ENCODE data around the gene STK32C. TPM values are rescaled to one million over a fixed set of nuclear protein-coding genes. Genes with fewer than 3 reads are reported as not detected.

STK32C gene
- total RNA-seq, 4 donors from 2014 or later, result 5.0 to 8.9 (median 8.1) TPM

DNA sequence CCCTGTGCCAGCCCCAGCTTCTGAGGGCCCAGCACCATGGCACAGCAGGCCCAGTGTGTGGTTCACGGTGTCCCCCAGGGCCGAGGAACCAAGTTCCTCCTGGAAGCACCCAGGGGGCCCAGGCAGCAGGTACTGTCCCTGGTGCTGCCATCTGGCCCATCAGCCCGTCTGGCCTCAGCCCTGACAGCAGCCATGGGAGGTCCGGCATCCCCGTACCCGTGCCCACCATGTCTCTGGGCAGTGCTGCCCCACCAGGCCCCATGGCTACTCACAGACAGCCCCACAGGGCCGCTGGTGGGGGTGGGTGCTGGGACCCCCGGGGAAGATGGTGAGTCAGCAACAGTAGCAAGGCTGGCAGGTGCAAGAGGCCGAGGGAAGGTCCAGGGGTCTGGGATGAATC is 32.8 kb downstream of the STK32C start:
- TF ChIP-seq, protein P1, sequence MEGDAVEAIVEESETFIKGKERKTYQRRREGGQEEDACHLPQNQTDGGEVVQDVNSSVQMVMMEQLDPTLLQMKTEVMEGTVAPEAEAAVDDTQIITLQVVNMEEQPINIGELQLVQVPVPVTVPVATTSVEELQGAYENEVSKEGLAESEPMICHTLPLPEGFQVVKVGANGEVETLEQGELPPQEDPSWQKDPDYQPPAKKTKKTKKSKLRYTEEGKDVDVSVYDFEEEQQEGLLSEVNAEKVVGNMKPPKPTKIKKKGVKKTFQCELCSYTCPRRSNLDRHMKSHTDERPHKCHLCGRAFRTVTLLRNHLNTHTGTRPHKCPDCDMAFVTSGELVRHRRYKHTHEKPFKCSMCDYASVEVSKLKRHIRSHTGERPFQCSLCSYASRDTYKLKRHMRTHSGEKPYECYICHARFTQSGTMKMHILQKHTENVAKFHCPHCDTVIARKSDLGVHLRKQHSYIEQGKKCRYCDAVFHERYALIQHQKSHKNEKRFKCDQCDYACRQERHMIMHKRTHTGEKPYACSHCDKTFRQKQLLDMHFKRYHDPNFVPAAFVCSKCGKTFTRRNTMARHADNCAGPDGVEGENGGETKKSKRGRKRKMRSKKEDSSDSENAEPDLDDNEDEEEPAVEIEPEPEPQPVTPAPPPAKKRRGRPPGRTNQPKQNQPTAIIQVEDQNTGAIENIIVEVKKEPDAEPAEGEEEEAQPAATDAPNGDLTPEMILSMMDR (IDR thresholded peaks at IDR 0.05), result no peak
- DNase-seq (ENCODE audit: low spot score) (no peak), ATAC-seq (ENCODE audit: low FRiP score) (no peak)

DNA sequence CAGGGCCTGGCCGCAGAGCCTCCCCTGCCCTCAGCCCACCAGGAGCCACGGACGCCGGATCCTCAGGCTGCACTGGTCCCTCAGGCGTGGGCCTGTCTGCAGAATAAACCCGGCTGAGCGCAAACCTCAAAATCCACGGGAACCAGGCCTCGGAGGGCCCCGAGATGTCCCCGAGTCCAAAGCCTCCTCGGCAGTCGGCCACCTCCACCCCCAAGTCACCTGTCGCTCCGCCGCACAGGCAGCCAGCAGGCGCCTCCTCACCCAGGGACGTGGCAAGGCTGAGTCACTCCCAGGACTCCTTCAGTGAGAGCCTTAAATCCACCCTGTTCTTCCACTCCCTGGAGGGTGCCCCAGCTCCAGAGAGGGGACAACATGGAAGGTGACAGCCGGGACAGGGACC is 33.2 kb downstream of the STK32C start:
- TF ChIP-seq, protein P1 (IDR thresholded peaks at IDR 0.05), result no peak
- DNase-seq (ENCODE audit: low spot score), result no peak
- ATAC-seq (ENCODE audit: low FRiP score), result no peak

DNA sequence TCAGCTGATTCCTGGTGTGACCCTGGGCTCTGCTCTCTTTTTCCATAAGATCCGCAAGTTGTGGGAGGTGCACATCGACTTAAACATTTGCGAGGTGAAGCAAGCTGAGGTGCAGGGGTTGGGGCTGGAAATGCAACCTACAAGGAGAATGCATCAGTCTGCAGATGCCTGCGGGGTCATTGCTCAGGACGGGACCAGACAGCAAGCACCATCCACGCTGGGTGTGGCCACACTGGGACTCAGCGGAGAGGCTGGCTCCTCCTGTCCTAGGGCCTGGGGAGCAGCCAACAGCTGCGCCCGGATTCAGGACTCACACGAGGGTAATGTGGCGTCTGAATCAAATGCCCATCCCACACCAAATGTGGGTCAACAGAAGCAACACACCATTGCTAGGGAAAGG is 33.8 kb downstream of the STK32C start:
- TF ChIP-seq, protein P1 (IDR thresholded peaks at IDR 0.05), result no peak
- DNase-seq (ENCODE audit: low spot score) (no peak), ATAC-seq (ENCODE audit: low FRiP score) (no peak)

DNA sequence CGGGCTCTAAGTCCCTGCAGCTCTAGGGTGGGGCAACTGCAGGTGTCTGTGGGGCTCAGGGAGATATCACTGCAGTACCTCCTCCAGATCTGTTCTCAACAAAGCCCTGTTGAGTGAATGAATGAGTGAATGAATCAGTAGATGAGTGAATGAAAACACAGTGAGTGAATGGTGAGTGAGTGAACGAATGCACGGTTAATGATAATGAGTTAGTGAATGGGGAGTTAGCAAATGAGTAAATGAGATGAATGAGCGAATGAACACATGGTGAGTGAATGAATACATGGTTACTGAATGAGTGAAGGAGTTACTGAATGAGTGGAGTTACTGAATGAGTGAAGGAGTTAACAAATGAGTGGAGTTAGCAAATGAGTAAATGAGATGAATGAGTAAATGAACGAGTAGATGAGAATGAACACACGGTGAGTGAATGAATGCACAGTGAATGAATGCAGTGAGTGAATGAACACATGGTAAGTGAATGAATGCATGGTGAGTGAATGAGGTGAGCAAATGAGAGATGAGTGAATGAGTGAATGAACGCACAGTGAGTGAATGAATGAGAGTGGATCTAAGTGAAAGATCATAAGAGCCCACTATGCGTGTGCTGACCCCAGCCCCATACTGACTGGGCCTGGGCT is 34.3 kb downstream of the STK32C start:
- DNase-seq (ENCODE audit: low spot score), result no peak
- TF ChIP-seq, protein P1 (IDR thresholded peaks at IDR 0.05), result no peak
- no peak for ATAC-seq (ENCODE audit: low FRiP score)

DNA sequence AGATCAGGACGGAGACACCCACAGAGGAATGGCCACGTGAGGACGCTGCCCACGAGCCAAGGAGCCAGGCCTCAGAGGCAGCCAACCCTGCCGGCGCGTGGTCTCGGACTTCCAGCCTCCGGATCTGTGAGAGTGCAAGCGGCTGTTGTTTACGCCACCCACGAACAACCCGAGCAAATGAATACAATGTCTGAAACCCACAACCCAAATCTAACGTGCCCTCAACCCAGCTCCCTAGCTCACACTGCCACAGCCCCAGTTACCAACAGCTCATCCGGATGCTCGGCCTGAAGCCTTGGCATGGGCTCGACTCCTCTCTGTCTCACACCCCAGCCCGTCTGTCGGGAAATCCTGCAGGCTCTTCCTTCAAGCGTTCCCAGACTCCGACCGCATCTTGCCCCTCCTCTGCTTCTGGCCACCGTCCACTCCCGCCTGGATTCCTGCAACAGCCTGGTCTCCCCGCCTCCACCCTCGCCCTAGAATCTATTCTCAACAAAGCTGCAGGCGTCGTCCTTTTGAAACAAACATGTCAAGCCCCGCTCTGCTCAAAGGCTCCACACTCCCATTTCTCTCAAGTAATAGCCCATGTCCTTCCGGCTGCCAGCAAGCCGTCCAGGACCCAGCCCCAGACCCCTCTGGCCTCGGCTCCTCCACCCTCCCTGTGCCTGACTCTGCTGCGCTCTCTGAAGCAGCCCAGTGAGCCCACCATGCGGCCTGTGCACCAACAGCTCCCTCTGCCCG is 35.3 kb downstream of the STK32C start:
- peak; percentile 55 for ATAC-seq (ENCODE audit: low FRiP score)
- TF ChIP-seq, protein P1 (IDR thresholded peaks at IDR 0.05), result no peak
- no peak for DNase-seq (ENCODE audit: low spot score)

DNA sequence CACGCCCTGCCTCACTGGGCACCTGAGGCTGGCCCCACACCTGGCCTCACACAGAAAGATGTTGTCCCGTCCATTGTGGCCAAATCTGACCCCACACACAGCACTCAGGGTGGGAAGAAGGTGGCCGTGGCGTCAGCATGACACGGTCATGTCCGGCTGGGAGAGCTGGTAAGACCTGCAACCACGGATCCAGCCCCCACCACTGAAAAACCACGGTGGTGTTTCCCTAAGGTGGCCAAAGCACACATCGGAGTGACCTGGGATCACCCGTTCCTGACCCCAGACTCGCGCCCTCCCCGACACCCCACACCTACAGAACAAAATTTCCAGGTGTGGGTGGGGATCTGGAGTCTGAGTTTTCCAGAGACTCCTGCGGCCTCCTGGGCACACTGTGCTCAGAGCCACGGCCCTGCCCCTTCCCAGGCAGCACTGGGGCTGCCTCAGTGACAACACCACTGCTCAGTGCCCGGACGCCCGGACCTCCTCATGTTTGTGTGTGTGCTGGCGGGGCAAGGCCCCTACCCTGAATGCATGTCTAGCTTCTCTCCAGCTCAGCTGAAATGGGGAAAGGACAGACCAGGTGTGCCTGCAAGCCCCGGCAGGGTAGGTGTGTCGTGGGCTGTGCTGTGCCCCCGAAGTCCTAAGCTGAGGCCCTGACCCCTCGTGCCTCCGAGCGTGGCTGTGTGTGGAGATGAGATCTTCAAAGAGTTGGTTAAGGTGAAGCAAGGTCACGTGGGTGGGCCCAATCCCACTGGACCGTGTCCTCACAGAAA is 36.1 kb downstream of the STK32C start:
- TF ChIP-seq, protein P1 (IDR thresholded peaks at IDR 0.05), result no peak
- ATAC-seq (ENCODE audit: low FRiP score) (no peak), DNase-seq (ENCODE audit: low spot score) (no peak)

Data from omental fat pad (tissue), 4 donors.